Mesenchymal stem cell (in vitro differentiated cells and primary cell): ENCODE data around the gene RPS10.

ENCODE experiments used
- DNase-seq: peaks from one replicate; pipeline ENCODE4 v3.0.0-alpha.2; 2013
- H2AFZ ChIP-seq: one replicate; pipeline ENCODE4 v1.6.1; 2013; ENCODE audit warnings: low read depth, mild to moderate bottlenecking, control low read depth, inconsistent platforms, low read length, moderate library complexity
- H2AK5ac ChIP-seq: 2 replicates; pipeline ENCODE4 v1.6.1; 2013; ENCODE audit warnings: low read length, moderate library complexity, mild to moderate bottlenecking, inconsistent platforms; ENCODE audit not compliant: severe bottlenecking
- H2BK120ac ChIP-seq: one replicate; pipeline ENCODE4 v1.6.1; 2013; ENCODE audit warnings: low read depth, mild to moderate bottlenecking, inconsistent platforms, low read length, moderate library complexity
- H2BK12ac ChIP-seq, 2 experiments: one replicate each; pipeline ENCODE4 v1.6.1; 2013; ENCODE audit warnings: inconsistent platforms in 2 of 2, low read length in 2 of 2, mild to moderate bottlenecking in 2 of 2, moderate library complexity in 2 of 2, control low read depth in 1 of 2
- H2BK15ac ChIP-seq: one replicate; pipeline ENCODE4 v1.6.1; 2013; ENCODE audit warnings: mild to moderate bottlenecking, low read depth, inconsistent platforms; ENCODE audit not compliant: poor library complexity, severe bottlenecking
- H2BK5ac ChIP-seq: 2 replicates; pipeline ENCODE4 v1.6.1; 2013; ENCODE audit warnings: low read depth, mild to moderate bottlenecking, low read length, control low read depth, inconsistent platforms; ENCODE audit not compliant: poor library complexity, severe bottlenecking
- H3K14ac ChIP-seq, 2 experiments: one replicate each; pipeline ENCODE4 v1.6.1; 2013; ENCODE audit warnings: inconsistent platforms in 2 of 2, low read length in 2 of 2, control low read depth in 1 of 2, mild to moderate bottlenecking in 1 of 2, moderate library complexity in 1 of 2
- H3K18ac ChIP-seq, 2 experiments: one replicate each; pipeline ENCODE4 v1.6.1; 2013; ENCODE audit warnings: inconsistent platforms in 2 of 2, low read length in 2 of 2, control low read depth in 1 of 2, low read depth in 1 of 2, mild to moderate bottlenecking in 1 of 2
- H3K23ac ChIP-seq, 2 experiments: one replicate each; pipeline ENCODE4 v1.6.1; 2013; ENCODE audit warnings: inconsistent platforms in 2 of 2, low read length in 2 of 2, mild to moderate bottlenecking in 2 of 2, moderate library complexity in 2 of 2, control low read depth in 1 of 2
- H3K27ac ChIP-seq: 2 replicates; pipeline ENCODE4 v1.5.1; 2013; ENCODE audit warnings: mild to moderate bottlenecking, moderate library complexity, low read length, control low read depth, inconsistent platforms; ENCODE audit not compliant: poor library complexity, severe bottlenecking
- H3K27me3 ChIP-seq, 2 experiments: 2 replicates each; pipeline versions ENCODE4 v1.6.1 to v1.7.0; 2013; ENCODE audit warnings: low read length in 2 of 2, mild to moderate bottlenecking in 2 of 2, moderate library complexity in 2 of 2, control low read depth in 1 of 2, inconsistent platforms in 1 of 2; ENCODE audit not compliant: control insufficient read depth in 1 of 2, insufficient read depth in 1 of 2
- H3K36me3 ChIP-seq, 2 experiments: 2 replicates each; pipeline versions ENCODE4 v1.6.1 to v1.7.0; 2013; ENCODE audit warnings: low read length in 2 of 2, control low read depth in 1 of 2, inconsistent platforms in 1 of 2, low read depth in 1 of 2, mild to moderate bottlenecking in 1 of 2; ENCODE audit not compliant: insufficient read depth in 2 of 2, control insufficient read depth in 1 of 2
- H3K4ac ChIP-seq, 2 experiments: one replicate each; pipeline ENCODE4 v1.6.1; 2013; ENCODE audit warnings: inconsistent platforms in 2 of 2, low read length in 2 of 2, mild to moderate bottlenecking in 2 of 2, moderate library complexity in 2 of 2, control low read depth in 1 of 2, low read depth in 1 of 2
- H3K4me1 ChIP-seq: 2 replicates; pipeline ENCODE4 v1.6.1; 2013; ENCODE audit warnings: low read depth, low read length, control low read depth; ENCODE audit not compliant: control insufficient read depth, insufficient read depth
- H3K4me2 ChIP-seq: 2 replicates; pipeline ENCODE4 v1.6.1; 2013; ENCODE audit warnings: low read length, mild to moderate bottlenecking, inconsistent platforms; ENCODE audit not compliant: poor library complexity, severe bottlenecking
- H3K4me3 ChIP-seq, 2 experiments: 2 replicates each; pipeline versions ENCODE4 v1.5.1 to v1.7.0; 2013; ENCODE audit warnings: low read length in 2 of 2, mild to moderate bottlenecking in 2 of 2, control low read depth in 1 of 2, low read depth in 1 of 2; ENCODE audit not compliant: insufficient read depth in 1 of 2
- H3K79me1 ChIP-seq: replicated peaks from 2 replicates; pipeline ENCODE4 v1.6.1; 2013; ENCODE audit warnings: mild to moderate bottlenecking, control low read depth, low read length, inconsistent platforms; ENCODE audit not compliant: poor library complexity, severe bottlenecking
- H3K9ac ChIP-seq: 2 replicates; pipeline ENCODE4 v1.7.0; 2013; ENCODE audit warnings: mild to moderate bottlenecking, low read length, moderate library complexity
- H3K9me3 ChIP-seq: 2 replicates; pipeline ENCODE4 v1.7.0; 2013; ENCODE audit warnings: mild to moderate bottlenecking, low read length; ENCODE audit not compliant: control insufficient read depth
- H4K8ac ChIP-seq: one replicate; pipeline ENCODE4 v1.6.1; 2013; ENCODE audit warnings: inconsistent platforms, mild to moderate bottlenecking, low read length, moderate library complexity
- H4K91ac ChIP-seq: one replicate; pipeline ENCODE4 v1.6.1; 2013; ENCODE audit warnings: mild to moderate bottlenecking, low read length, inconsistent platforms
- WGBS: methylation state at CpG from one replicate; pipeline ENCODE4 v1.1.7; 2013; ENCODE audit warnings: mixed read lengths; 5-methylcytosine and 5-hydroxymethylcytosine counted together

RPS10 gene

DNA sequence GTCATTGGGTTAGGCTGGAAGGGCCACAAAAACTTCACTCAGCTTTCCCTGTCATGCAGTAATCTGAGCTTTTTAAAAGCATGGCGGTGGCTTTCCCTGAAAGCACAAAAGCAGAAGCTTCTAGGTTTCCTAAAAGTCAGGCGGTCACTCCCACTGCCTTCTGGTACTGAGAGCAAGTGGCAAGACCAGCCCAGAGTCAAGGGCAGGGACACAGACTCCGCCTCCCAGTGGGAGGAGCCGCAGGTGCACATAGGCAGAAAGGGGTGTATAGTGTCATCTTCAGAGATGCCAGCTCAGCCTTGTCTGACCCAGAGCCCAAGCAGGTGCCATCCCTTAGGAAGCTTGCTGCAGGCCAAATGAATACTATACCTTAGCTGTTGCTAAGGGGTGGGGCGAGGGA, 22.0 kb upstream of the RPS10 start:
- no peak overlapping the region for H2BK5ac ChIP-seq
- no peak overlapping the region for H3K9ac ChIP-seq
- H2BK12ac ChIP-seq: no peak overlapping the region
- H2BK120ac ChIP-seq: no peak overlapping the region
- H4K91ac ChIP-seq: no peak overlapping the region
- no peak overlapping the region for H3K4me2 ChIP-seq
- H3K36me3 ChIP-seq: no peaks in the 10 kb centered on the region
- no peak overlapping the region for H2AFZ ChIP-seq
- peaks cover 6% of the 10 kb centered on the region for H3K9me3 ChIP-seq
- DNase-seq: no peak
- H3K79me1 ChIP-seq: no peaks in the 10 kb centered on the region
- H2BK15ac ChIP-seq: no peak overlapping the region
- no peak overlapping the region for H3K4me3 ChIP-seq
- no peak overlapping the region for H3K14ac ChIP-seq
- H3K27ac ChIP-seq: no peak overlapping the region
- H3K4ac ChIP-seq: no peak overlapping the region
- H3K23ac ChIP-seq: no peak overlapping the region
- 58% methylated on average over 5 of the region's 5 CpGs for WGBS
- H3K18ac ChIP-seq: no peak overlapping the region
- H3K27me3 ChIP-seq: peaks cover 5 to 19% of the 10 kb centered on the region in 2 experiments
- no peak overlapping the region for H2AK5ac ChIP-seq
- no peak overlapping the region for H4K8ac ChIP-seq
- no peaks in the 10 kb centered on the region for H3K4me1 ChIP-seq

DNA sequence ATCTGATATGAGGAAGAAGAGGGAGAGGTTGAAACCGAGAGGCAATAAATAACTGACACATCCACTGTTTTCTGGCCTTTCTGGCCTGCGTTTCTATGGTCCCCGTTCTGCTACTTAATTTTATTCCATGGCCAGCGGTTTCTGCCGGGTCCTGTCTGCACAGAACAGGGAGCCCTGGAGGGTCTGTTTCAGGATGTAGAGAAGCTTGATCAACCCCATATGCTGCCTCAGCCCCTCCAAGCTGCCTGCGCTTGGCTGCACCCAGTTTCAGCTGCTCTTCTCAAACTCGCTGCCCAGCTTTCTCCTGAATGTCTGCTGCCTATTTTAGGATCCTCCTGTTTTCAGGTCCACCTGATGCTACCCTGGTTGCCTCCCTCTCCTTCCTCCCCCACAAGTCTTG, 21.5 kb upstream of the RPS10 start:
- H2AFZ ChIP-seq: no peak overlapping the region
- H3K9me3 ChIP-seq: peaks cover 6% of the 10 kb centered on the region
- H2AK5ac ChIP-seq: no peak overlapping the region
- no peak overlapping the region for H3K23ac ChIP-seq
- H4K8ac ChIP-seq: no peak overlapping the region
- no peak overlapping the region for H3K14ac ChIP-seq
- H3K9ac ChIP-seq: no peak overlapping the region
- no peak overlapping the region for H3K4me3 ChIP-seq
- H3K4ac ChIP-seq: no peak overlapping the region
- H3K4me1 ChIP-seq: no peaks in the 10 kb centered on the region
- no peak overlapping the region for H3K4me2 ChIP-seq
- H3K27me3 ChIP-seq: peaks cover 5 to 19% of the 10 kb centered on the region in 2 experiments
- no peak overlapping the region for H3K18ac ChIP-seq
- H3K79me1 ChIP-seq: no peaks in the 10 kb centered on the region
- no peak overlapping the region for H4K91ac ChIP-seq
- H3K36me3 ChIP-seq: no peaks in the 10 kb centered on the region
- H2BK120ac ChIP-seq: no peak overlapping the region
- 84% methylated on average over 7 of the region's 7 CpGs for WGBS
- no peak overlapping the region for H2BK15ac ChIP-seq
- no peak overlapping the region for H2BK12ac ChIP-seq
- DNase-seq: no peak
- H2BK5ac ChIP-seq: no peak overlapping the region
- H3K27ac ChIP-seq: no peak overlapping the region

DNA sequence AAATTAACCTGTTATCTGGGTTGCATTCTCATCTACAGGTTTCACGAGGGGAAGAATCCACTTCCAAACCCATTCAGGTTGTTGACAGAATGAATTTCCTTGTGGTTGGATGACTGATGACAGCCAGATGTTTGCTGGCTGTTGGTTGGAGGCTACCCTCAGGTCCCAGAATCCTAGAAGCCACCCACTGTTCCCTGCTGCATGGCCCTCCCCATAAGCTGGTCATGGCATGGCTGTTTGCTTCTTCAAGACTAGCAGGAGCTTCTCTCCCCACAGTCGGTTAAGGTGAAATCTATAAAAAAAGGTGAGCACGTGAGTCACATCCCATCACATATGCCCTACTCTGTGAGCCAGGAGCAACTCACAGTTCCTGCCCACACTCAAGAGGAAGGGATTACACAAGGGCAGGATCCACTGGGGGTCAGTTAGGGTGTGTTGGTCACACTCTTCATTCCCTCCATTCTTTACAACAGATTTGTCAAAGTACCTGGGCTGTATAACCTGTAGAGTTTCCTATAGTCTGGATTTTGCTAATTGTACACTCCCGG, 19.5 kb upstream of the RPS10 start:
- no peak overlapping the region for H3K4me2 ChIP-seq
- H3K27me3 ChIP-seq: peaks cover 5 to 19% of the 10 kb centered on the region in 2 experiments
- H2AFZ ChIP-seq: no peak overlapping the region
- 82% methylated on average over 2 of the region's 4 CpGs for WGBS
- DNase-seq: no peak
- no peak overlapping the region for H3K14ac ChIP-seq
- H3K4me3 ChIP-seq: no peak overlapping the region
- no peak overlapping the region for H4K8ac ChIP-seq
- no peak overlapping the region for H2AK5ac ChIP-seq
- no peaks in the 10 kb centered on the region for H3K9me3 ChIP-seq
- no peaks in the 10 kb centered on the region for H3K4me1 ChIP-seq
- H2BK12ac ChIP-seq: no peak overlapping the region
- H3K27ac ChIP-seq: no peak overlapping the region
- H3K18ac ChIP-seq: no peak overlapping the region
- H2BK15ac ChIP-seq: no peak overlapping the region
- no peak overlapping the region for H2BK120ac ChIP-seq
- H3K23ac ChIP-seq: peak overlapping the region in 1 of 2 experiments; percentile 67
- H3K79me1 ChIP-seq: no peaks in the 10 kb centered on the region
- no peak overlapping the region for H2BK5ac ChIP-seq
- no peaks in the 10 kb centered on the region for H3K36me3 ChIP-seq
- H3K4ac ChIP-seq: no peak overlapping the region
- no peak overlapping the region for H4K91ac ChIP-seq
- no peak overlapping the region for H3K9ac ChIP-seq

DNA sequence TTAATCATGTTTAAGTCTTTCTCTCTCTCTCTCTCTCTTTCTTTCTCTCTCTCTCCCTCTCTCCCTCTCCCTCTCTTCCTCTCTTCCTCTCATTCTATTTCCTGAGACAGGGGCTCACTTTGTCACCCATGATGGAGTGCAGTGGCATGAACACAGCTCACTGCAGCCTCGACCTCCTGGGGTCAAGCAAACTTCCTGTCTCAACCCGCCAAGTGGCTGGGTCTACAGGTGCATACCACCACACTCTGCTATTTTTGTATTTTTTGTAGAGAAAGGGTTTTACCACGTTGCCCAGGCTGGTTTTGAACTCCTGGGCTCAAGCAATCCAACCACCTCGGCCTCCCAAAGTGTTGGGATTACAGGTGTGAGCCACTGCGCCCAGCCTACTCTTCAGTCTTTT, 15.7 kb upstream of the RPS10 start:
- peaks cover 0 to 1% of the 10 kb centered on the region in 2 experiments for H3K27me3 ChIP-seq
- H3K4me1 ChIP-seq: no peaks in the 10 kb centered on the region
- H3K4ac ChIP-seq: no peak overlapping the region
- no peak overlapping the region for H2AK5ac ChIP-seq
- H3K18ac ChIP-seq: no peak overlapping the region
- H3K9ac ChIP-seq: no peak overlapping the region
- no peak for DNase-seq
- no peak overlapping the region for H4K91ac ChIP-seq
- no peaks in the 10 kb centered on the region for H3K79me1 ChIP-seq
- H3K14ac ChIP-seq: no peak overlapping the region
- H3K23ac ChIP-seq: no peak overlapping the region
- no peaks in the 10 kb centered on the region for H3K36me3 ChIP-seq
- H3K4me2 ChIP-seq: no peak overlapping the region
- no peak overlapping the region for H2AFZ ChIP-seq
- H3K27ac ChIP-seq: no peak overlapping the region
- WGBS: 81% methylated on average over 3 of the region's 5 CpGs
- no peak overlapping the region for H4K8ac ChIP-seq
- no peak overlapping the region for H3K4me3 ChIP-seq
- no peak overlapping the region for H2BK12ac ChIP-seq
- no peak overlapping the region for H2BK15ac ChIP-seq
- H2BK5ac ChIP-seq: no peak overlapping the region
- no peaks in the 10 kb centered on the region for H3K9me3 ChIP-seq
- H2BK120ac ChIP-seq: no peak overlapping the region
